GM18861 (cell line): ENCODE results near the gene ZNF280C.
"Not testable (repeated sequence)": the region's sequence is repeated elsewhere in the genome, so short reads cannot be mapped to it uniquely, and the experiment has no call there.

Experiments
- ATAC-seq: cut with Tn5 transposase; IDR thresholded peaks from one replicate; pipeline ENCODE4 v1.9.1; 2021; ENCODE audit not compliant: unreplicated experiment

Gene ZNF280C, protein sequence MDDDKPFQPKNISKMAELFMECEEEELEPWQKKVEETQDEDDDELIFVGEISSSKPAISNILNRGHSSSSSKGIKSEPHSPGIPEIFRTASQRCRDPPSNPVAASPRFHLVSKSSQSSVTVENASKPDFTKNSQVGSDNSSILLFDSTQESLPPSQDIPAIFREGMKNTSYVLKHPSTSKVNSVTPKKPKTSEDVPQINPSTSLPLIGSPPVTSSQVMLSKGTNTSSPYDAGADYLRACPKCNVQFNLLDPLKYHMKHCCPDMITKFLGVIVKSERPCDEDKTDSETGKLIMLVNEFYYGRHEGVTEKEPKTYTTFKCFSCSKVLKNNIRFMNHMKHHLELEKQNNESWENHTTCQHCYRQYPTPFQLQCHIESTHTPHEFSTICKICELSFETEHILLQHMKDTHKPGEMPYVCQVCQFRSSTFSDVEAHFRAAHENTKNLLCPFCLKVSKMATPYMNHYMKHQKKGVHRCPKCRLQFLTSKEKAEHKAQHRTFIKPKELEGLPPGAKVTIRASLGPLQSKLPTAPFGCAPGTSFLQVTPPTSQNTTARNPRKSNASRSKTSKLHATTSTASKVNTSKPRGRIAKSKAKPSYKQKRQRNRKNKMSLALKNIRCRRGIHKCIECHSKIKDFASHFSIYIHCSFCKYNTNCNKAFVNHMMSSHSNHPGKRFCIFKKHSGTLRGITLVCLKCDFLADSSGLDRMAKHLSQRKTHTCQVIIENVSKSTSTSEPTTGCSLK

DNA sequence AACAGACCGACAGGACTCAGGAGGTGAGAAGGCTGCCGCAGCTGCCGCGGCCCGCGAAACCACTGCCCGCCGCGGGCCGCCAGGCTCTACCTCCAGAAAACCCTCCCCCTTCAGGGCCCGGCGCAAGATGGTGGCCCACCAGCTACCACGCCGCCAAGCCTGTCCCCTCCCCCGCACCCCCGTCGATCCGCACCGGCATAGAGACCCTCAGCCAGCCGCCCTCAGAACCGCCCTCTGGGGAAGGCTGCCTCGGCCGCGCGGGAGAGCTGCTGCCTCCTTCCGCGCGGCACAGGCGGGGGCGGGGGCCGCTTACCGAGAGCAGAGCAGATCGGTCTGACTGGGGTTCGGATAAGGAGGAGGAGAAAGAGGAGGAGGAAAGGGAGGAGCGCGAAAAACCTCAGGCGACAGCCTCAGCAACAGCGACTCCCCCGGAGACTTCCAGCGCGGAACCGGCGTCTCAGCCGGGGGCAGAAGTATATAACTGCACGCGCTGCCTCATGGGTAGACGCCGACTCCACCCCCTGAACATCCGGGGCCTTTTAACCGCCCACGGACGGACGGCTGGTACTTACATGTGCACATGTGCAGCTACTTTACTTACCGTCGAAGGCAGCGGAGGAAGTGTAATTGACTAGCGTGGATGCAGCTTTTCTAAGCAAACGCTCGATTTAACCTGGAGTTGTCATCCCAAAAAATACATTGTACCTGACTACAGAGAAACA, at the start of gene ZNF280C:
ZNF280C (minus strand) TSS at position 451 of the 722 bp plus-strand sequence. CDS start 8,450 bp downstream, outside the sequence.
- ATAC-seq, result peak; percentile 88

DNA sequence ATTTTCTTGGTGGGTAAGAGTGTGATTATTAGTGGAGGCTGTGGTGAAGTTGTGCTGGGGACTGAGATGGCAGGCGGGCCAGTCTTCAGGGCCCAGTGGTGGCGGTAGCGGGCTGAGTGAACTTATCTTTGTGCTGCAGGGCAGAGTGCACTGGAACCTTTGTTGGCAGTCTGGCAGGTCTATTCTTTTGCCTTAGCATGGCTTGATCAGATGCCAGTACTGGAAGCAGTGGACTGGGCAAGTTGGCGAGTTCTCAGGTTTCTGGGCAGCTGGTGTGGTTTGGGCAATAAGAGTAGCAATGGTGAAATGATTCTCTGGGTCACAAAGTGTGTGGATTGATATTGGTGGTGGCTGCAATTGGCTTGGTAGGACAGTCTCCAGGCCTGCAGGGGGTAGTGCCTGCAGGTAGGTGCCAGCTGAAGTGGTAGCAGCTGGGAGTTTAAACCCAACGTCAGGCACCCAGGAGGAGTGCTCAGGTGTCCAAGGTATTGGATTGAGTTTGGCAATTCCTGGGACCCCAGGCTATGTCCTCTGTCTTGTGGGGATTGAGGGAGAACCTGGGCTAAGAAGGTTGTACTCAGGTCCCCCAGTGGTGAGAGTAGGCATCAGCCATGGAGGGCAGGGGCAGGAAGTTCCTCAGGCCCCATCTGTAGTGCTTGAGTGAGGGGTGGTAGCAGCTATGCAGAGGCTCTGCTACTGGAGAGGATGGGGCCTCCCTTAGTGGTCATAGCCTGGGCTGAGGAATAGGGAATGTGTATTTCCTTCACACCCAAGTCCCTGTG, 36.1 kb upstream of the ZNF280C start:
- ATAC-seq, result no peak

- ATAC-seq, result no peak
Observed at GRCh38 chrX:130301977-130302376, 33.3 kb upstream of the ZNF280C start.

GRCh38 chrX:130301405-130301804, 32.7 kb upstream of the ZNF280C start:
- no peak for ATAC-seq

- no peak for ATAC-seq
Observed at GRCh38 chrX:130300010-130300282, 31.2 kb upstream of the ZNF280C start.

DNA sequence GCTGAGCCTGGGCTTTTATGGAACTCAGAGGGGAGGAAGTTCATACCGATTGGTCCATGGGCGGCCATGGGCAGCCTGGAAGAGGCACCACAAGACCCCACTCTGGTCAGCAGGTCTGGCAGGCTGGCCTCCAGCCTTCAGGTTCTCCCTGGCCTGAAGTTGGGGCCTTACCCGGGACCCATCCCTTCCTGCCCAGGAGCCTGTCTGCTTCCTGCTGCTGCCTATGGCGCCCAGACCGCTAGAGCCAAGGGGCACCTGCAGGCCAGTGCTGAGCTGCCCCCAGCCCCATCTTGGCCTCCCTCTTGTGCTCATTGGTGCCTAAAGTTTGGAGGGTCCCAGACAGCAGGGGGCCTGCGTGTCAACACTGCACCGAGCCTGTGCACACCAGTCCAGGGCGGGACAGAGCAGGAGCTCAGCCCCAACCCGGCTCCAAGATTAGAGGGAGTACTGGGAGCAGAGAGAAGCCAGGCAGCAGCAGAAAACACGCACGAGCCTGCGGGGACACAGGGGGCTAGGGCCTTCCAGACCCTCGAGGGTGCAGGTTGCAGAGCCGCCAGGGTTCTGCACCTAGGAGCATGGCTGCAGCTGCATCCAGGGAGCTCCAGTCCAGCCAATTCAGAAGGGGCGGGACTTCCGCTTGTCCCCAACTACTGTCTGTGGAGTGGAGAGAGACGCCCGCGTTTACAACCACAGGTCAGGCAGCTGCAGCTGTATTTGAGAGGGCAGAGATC, 30.7 kb upstream of the ZNF280C start:
- no peak for ATAC-seq

DNA sequence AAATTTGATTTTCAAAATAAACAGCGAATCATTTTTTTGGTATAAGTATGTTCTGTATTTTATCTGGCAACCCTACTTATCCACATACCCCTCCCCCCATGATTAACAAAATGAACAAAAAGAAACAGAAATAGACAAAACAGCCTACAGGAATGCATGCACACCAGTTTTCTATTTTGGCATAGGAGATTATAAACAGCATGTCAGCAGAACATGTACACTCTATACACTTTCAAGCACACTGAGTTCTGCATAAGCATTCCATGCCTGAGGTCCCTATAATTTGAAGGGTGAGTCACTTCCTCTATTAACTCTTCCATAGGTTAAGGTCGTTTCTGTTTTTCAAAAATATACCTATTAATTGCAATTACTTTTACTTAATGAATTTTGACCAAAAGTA, 28.0 kb upstream of the ZNF280C start:
- ATAC-seq, result no peak

- ATAC-seq, result no peak
Observed at GRCh38 chrX:130296297-130296678, 27.6 kb upstream of the ZNF280C start.

DNA sequence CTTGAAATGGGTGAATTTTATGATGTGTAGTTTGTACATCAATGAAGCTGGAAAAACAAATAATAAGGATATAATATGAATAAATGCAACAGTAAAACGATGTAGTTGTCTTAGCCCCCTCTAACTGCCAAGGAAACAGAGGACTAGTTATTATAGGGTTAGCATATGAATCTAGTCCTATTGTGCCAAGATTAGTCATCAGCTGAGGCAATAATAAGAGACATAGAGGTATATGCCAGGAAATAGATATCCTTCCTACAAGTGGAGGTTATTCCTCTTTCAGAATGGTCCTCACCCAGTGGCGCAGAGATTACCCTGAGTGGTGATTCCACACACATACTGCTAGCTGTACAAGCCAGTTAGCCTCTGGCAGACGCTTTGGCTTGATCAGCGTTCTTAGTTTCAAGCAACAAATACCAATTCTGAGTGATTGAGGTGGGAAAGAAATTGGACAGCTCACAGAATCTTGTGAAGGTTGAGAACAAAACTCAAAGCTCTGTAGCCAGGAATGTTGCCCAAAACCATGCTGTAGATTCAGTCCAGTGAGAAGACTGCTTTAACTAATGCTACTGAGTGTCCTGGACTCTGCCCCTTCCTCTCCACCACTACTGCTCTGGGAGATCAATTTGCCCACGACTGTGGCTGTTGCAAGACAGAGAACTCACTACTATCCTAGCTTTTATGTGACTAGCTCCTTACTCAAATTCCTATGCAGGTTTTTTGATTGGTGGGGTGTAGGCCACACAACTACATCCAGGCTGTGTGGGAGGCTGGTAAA, 27.0 kb upstream of the ZNF280C start:
- no peak for ATAC-seq

- ATAC-seq, result no peak
Observed at GRCh38 chrX:130287071-130287770, 18.5 kb upstream of the ZNF280C start.

DNA sequence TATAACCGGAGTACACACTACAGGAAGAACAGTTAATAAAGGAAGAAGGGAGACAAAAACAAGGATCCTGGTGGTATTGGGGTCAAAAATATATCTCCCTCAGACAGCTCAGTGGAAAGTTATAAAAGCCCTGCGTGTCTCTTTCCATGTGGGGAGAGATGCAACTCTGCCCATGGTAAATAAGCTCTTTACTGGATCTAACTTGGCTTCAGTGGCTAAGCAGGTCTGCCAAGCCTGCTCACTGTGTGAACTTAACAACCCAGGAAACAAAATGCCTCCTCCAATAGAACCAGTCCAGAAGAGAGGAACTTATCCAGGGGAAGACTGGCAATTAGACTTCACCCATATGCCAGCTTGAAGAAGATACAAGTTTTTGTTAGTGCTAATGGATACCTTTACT, 17.0 kb upstream of the ZNF280C start:
- ATAC-seq, result no peak

DNA sequence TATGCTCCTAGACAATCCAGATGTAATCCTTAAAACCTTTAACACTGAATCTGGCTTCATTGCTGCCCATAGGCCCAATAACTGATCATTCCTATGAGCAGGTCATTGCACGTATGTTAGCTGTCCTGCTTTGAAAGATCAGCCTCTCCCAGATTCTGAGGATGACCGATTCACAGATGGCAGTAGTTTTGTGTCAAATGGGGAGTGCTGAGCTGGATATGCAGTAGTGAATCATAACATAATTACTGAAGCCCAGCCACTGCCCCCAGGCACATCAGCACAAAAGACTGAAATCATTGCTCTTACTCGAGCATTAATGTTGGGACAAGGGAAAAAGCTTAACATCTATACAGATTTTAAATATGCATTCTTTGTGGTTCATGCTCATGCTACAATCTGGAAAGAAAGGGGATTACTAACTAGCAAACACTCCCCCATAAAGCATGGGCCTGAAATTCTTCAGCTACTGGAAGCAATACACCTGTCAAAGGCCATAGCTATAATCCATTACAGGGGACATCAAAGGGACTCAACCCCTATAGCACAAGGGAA, 16.4 kb upstream of the ZNF280C start:
- no peak for ATAC-seq

DNA sequence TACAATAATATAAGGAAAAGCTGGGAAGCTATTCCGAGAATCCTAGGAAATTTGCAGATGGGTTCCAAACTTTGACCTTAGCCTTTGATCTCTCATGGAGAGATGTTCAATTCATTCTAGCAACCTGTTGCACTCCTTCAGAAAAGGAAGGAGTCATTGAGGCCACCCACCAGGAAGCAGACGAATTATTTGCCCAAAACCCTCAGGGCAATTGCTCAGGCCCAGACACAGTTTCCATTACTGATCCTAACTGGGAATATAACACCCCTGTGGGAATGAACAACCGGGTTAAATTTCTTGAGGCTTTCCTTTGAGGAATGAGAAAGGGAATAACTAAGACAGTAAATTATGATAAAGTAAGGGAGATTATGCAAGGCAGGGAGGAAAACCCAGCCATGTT, 13.5 kb upstream of the ZNF280C start:
- no peak for ATAC-seq

- no peak for ATAC-seq
Observed at GRCh38 chrX:130280901-130281300, 12.2 kb upstream of the ZNF280C start.

DNA sequence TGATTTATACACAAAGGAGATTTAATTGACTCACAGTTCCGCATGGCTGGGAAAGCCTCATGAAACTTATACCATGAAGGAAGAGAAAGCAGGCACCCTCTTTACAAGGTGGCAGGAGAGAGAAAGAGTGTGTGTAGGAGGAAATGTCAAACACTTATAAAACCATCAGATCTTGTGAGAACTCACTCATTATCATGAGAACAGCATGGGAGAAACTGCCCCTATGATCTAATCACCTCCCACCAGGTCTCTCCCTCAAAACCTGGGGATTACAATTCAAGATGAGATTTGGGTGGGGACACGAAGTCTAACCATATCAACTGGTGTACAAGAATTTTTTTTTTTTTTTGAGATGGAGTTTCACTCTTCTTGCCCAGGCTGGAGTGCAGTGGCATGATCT, 3.6 kb upstream of the ZNF280C start:
- not testable (repeated sequence) for ATAC-seq

- ATAC-seq, result not testable (repeated sequence)
Observed at GRCh38 chrX:130269391-130269790, 692 bp upstream of the ZNF280C start.

DNA sequence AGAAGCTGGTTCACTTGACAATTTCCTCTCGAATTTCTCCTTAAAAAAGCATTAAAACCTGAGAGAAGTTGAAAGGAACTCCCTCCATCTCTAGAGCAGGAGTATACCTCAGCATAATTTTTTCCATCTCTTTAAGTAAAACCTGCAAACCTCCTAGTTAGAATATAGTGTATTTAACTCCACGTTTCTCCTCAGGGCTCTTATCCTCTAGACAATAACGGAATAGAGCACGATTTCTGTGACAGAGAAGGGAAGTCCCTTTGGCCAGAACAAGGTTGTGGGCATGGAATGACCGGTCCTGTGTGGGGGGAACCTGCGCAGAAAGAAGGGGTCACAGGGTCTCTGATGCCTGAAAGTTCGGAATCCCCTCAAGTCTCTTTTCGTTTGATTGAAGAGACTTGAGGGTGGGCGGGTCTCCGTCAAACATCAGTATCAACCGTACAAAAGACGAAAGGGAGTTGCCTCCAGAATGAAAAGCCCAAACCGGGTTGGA, 697 bp downstream of the ZNF280C start:
- ATAC-seq, result peak; percentile 3

DNA sequence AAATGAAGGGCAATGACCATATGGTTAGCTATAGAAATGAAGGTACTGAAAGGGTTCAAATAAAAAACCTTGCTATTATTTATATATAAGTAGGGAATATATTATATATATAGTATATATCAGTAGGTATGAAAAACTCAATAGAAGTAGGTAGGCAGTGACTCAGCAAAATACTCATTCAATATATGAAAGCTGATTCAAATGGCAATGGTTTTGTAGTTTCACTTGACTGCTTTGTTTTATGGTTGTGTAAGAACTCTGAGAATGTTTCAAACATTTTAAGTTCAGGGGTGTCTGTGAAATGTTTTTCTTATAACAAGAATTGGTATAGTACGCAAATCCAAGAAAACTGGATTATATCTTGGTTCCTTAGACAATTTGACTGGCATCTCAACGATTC, 4.1 kb downstream of the ZNF280C start:
- ATAC-seq, result no peak

GRCh38 chrX:130263016-130263415, 5.7 kb downstream of the ZNF280C start:
- no peak for ATAC-seq
